NCI-H82 treated with DMSO at 0.1 percent for 48 hours (cell line): ENCODE measurements around the gene DMD.
"Not testable (repeated sequence)": the region's sequence is repeated elsewhere in the genome, so short reads cannot be mapped to it uniquely, and the experiment has no call there.

Experiments
- DNase-seq: peaks from one replicate; lab custom pipeline; 2025; ENCODE audit not compliant: unreplicated experiment; lab: John Stamatoyannopoulos, UW

Gene DMD

DNA sequence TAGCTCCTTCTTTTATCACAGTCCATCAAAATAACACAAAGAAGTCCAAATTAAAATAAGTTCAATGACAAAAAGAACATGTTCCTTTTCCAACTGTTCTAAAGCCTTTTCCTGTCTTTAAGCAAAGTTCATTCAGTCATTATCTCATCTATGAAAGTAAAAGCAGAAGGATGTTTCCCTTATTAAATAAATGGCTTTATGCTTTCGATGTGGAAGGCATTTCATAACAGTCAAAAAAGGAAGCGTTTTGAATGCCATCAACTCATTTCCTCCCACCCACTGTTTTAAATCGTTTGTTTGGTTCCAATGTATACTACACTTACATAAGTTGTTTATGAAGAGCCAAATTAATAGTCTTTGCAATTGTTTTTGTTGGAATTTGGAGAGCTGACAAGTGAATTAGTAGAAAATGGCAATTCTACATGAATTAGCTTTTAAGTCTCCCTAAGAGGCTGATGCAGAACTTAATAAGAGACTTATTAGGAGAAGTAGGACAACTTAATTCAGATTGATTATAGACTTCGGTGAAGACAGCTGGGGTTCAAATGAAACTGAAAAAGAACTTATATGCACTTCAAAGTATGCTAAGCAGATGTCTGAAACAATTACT, 1746.9 kb downstream of the DMD start:
- DNase-seq, result no peak

DNA sequence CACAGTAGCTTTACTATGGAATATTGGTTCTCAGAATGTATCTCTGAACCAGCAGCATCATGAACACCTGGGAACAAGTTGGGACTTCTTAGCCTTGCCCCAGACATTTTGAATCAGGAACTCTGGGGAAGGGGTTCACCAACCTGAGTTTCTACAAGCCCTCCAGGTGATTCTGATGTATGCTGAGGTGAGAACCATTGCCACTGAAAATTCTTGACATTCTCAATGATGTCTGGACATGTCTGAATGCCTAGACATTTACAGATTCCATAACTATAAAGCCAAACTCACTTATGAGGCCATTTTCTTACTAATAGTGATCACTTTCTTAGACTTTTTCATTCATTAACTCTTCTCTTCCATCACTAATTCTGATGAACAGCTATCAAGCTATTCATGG, 1750.1 kb downstream of the DMD start:
- no peak for DNase-seq

DNA sequence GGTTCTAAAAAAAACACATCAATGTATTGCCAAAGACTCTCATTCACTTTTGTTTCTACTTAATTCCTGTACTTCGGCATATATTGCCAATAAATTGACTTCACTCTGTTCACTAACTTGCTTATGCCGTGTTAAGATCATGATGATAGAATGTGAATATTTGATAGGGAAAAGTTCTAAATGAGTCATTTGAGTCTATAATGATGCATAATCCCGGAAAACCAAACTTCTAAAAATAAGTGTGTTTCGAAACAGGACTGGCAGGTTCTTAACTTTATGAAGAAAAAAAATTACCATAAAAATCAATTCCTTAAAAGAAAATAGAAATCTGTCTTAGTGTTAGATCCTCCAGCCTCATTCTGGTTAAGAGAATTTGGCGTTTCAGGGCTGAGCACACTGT, 1752.0 kb downstream of the DMD start:
- DNase-seq, result no peak

DNA sequence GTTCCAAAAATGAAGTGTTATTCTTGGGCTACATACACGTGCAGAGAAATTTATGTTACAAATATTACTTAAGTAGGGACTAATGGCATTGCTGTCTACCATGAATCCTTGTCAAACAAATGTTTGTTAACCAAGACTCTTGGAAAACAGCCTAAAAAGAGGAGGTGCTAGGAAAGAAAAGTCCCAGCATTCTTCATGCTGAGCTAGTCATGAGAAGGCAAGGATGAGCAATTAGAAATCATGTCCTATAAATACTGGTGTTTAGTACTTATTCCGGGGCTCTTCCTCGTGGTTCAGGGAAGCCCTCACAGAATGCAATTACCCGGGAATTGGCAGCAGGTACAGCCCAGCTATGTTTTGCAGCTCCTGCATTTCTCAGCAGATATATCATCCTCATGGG, 1761.4 kb downstream of the DMD start:
- DNase-seq, result no peak

DNA sequence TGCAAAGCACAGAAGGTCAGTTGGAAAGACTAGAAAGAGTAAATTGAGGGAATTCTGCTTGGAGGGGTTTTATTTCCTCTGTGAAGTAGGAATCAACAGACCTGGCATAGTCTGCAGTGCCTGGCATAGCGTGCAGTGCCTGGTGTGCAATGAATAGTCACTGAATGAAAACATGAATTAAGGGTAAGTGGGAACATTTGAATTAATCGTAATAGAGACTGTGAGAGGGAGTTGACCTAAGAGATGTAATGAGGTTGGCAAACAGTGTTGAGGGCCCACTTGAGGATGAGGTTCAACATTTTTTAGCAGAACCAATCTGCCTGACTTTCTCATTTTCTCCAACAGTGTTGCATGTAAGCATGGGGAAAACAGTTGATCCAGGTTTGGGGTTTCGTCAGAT, 1762.3 kb downstream of the DMD start:
- DNase-seq, result no peak

DNA sequence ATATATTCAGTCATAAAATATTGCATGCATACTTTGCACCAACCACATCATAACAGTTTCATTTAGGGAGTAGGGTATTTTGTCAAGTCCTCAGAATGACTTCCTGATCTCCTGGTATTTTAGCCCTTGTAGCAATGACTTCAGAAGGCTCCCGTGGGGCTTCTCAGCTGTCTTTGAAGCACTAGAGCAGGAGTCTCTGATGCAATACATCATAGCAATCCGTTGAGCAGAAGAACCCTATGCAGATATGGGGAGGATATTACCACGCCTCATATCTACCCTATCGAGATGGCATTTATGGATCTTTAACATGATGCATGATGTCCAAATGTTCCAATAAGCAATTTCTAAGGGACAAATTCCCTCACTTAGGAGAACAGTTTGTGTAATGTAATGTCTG, 1765.8 kb downstream of the DMD start:
- no peak for DNase-seq

DNA sequence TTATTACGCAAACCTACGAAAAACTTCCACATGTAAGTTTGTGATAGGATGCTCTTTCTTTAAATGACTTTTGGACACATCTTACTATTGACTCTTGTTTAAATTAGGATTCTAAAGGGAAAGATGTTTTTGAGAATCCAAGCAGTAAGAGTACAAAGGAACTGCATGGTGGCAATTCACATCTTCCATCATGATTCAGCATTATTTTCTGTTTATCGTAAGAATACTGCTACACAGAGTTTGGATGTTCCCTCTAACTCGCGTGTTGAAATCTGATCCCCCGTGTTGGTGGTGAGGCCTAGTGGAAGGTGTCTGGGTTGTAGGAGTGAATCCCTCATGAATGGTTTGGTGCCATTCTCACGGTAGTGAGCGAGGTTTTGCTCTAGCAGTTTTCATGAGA, 1767.7 kb downstream of the DMD start:
- DNase-seq, result no peak

DNA sequence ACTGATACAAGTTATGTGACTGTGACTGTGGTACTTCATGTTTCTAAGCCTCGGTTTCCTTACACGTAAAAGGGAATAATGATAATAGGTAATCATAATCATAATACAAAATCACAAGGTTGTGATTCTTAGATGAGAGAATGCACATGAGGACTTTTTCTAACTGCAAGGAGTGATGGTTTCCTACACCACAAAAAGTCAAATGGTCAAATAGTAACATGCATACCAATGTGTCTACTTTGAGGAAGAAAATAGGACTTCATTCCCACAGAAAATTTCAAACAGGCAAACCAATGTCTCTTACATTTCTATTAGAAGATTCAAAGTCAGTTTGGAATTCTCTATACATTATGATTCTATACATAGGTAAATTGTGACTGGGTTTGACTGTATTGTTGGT, 1770.8 kb downstream of the DMD start:
- no peak for DNase-seq

DNA sequence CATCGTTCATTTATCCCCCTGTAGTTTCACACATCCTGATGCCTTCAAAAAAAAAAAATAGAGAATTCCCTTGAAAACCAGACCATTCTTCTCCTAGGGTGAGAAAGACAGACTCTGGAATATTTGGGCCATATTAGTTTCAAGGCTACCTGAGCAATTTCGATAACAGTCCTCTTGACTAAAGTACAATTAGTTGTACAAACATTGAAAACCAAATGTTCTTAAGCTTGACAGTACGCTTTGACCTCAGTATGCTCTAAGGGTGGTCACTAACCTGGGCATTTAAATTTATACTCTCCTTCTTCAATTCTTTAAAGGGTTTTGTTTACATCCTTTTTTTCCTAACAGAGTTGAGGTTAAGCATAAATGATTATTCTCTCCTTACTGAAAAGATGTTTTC, 1774.9 kb downstream of the DMD start:
- DNase-seq, result no peak

DNA sequence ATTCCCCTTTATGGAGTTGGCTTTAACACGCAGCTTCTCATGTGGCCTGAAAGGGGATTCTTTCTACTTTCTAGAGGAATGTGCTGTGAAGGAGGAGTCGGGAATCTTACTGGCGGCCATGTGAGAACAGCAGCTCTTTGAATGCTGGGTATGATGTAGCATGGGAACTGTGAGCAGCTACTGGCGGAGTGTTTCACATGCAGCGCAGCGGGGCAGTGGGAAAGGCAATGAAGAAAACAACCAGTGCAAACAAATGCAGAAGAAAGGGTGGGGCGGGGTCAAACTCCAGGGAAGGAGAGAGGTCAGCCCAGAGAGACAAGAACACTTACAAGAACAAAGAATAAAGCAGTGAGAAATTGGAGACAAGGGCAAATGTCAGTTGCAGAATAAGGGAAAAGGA, 1775.8 kb downstream of the DMD start:
- no peak for DNase-seq

DNA sequence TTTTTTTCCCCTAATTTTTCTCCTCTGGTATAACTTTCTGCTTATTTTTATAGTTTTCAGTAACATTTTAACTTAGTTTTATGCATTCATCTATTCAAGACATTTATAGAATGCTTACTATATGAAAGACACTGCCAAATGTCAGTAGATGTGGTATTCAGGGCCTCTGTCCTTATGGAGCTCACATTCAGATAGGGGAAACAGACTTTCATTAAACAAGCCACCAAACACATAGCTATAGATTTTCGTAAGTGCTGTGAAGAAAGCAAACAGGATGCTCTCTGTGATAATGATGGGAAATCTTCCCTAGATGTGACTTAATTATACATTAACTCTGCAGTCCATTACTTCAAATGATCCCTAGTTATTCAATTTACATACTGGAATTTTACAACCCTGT, 1777.5 kb downstream of the DMD start:
- no peak for DNase-seq

DNA sequence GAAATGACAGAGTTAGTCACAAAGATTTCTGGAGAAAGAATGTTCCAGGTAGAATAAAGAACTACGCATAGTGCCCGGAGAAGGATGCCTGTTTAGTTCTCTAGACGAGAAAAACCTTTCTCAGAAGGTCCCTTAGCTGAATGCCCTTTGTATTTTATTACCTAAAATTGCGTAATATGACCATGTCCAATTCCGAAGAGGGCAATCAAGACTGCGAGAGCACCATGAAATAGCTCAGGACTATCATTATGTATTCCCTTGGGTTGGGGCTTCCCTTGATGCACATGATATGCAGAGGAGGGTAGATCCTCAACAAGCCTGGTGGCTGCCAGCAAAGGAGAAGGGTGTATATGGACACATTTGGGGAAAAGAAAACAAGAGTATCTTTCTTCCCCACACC, 1781.4 kb downstream of the DMD start:
- no peak for DNase-seq

DNA sequence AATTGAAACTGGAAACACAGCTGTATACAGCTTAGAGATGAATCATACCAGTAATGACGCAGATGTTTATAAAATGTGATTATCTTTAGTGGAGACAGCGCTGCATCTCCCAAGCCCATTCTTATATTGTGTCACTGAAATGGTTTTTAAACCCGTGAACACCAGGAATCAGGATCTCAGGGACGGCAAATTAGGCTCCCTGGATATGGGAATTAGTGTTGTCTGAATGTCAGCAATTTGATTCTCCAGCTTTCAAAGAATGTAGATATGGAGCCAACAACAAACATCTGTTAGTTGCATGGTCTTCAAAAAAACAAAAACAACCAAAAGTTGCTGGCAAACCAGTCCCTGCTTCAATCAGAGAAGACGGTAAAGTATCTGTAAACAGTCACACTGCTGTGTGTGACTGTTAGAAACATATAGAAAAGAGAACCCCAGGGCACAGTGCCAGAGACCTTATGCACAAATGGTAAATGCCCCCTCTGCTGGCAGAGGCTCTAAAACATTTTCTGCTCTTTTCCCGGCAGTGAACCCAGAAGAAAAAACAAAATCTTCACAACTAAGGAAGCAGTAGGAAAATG, 1787.7 kb downstream of the DMD start:
- peak; percentile 30 for DNase-seq

DNA sequence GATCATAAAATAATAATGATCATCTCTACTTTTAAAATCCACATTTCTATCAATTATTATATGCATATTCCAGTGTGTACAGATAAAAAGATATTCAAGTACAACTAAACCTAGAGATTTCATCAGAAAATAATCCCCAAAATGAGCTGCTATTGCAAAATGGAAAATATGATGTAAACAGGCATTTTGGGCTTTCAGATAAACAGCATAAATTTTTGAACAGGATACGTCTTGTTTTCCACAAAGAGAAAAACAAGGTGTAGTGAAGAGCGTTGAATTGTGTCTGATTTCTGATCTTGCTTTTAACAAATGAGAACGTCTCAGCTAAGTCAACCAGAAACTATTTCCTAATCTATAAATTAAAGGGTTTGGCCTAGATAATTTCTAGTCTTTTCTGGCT, 1789.9 kb downstream of the DMD start:
- DNase-seq, result no peak

DNA sequence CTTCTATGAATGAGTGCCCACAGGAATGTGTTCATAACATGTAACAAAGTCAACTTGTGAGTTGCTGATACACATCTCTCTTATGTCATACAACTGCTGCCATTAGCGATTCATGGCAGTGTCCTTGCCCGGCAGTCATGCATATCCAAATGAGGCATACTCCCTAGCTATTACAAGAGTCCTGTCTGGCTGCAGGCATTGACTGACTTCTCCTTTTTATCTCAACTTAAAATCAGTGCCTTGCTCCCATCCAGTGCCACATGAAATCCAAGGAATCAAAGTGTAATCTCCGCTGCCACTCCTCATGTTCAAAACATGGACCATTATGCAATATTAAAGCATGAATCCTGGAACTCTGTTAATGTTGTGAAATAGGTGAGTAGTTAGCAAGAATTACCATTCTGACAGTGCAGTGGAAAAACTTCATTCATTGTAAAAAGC, 1790.6 kb downstream of the DMD start:
- DNase-seq, result no peak

DNA sequence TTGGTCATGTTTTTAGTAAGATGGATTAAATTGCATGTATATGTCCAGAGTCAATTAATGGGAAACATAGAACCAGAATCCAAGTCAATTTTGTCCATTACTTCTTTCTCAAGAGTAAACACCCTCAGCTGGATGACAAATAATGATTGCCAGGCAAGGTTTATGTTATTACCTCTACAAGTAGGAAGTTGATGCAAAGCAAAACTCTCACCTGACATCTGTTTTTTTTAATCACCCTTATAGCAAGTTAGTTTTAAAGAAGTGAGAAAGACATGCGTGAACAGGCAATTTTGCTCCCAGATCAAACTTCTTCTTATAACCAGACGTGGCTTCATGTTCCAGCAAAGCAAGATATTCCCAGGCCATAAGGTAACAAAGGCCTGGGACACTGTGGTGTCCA, 1791.0 kb downstream of the DMD start:
- no peak for DNase-seq

DNA sequence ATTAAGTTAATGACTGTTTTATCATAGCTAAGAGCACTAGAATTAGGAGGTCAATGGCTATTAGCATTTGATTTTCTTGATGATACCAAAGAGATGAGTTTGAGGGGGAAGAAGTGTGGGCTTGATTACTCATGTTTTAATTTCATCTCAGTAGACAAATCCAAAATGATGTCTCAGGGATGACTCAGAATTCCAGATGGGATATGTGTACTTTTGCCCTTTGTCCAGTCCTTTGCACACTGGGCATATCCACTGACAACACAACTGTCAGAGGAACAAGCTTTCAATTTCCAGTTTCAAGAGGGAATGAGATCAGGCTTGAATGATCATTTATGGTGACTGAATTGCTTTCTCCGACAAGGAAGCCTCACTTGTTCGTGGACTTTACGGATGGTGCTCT, 1814.2 kb downstream of the DMD start:
- DNase-seq, result no peak

DNA sequence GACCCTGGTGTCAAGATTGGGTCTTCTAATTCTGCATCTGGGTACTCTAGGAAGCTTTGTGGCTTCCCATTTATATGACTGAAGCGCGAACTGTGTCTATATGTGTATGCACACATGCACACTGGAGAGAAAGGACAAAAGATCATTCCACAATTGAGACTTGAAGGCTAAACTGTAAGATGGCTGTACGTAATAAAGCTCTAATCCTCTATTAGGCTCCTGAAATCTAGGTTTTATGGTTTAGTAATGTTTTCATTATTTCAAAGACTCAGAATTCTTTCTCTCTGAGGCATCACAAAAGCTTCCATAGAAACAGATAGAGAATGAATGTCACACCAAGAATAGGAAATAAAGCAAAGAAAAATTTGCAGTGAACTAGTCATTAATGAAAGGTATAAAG, 1818.8 kb downstream of the DMD start:
- no peak for DNase-seq

DNA sequence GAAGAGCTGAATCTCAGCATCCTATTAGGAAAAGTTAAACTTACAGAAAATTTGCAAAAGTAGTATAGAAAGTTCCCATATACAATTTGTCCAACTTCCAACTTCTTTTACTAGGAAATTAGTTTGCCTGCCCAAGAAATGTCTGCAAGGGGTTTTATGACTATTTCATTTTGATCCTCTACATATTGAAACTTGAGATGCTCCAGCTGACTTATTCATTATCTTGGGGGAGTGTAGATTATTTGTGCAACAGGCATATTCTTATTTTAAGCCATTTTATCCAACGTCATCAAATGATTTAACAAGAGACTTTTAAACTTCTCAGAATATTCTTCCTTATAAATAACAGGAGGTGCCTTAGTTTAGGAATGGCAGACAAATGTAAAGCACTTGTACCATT, 1822.4 kb downstream of the DMD start:
- DNase-seq, result no peak

DNA sequence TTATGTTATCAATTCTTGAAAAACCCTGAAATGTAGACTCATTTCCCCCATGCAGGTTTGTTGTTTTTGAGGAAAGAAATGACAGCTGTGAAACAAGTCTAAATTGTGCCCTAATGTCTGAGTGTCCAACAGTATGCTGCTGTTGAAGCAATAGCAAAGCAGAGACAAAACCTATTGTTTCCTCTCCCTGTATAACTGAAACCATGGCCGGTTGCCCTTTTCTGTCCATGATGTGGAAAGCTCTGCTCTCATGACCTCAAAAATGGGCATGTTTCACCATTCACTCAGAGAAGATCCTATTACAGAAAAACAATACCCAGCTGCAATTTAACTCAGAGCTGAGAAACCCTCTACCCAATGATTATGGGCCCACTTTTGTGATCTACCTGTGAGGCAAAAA, 1826.9 kb downstream of the DMD start:
- DNase-seq, result no peak

DNA sequence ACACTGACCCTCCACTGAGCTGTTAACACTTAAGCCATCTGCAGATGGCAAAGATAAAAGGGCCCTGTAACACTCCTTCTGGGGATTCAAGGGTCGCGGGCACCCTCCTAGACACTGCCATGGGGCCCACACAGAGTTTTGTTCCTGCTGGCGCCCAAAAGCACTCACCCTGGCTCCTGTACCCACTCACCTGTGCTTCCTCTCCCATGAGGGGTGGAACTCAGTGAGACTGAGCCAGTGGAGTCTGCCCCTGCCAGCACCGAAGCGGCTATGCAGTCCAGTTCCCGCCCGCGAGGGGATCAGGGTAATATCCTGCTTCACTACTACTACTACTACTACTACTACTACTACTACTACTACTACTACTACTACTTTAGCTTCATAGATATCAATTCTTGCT, 1827.4 kb downstream of the DMD start:
- no peak for DNase-seq

DNA sequence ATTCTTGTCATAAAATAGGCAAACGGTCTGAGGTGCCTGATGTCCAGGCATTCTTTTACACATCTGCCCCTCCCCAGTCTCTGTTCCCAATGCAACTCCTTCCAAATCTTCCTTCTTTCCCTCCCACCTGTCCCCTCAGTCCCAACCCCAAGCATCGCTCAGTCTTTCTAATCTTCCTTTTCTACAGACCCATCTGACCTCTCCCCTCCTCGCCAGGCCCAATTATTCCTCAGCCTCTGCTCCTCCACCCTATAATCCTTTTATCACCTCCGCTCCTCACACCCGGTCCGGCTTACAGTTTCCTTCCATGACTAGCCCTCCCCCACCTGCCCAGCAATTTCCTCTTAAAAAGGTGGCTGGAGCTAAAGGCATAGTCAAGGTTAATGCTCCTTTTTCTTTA, 1832.4 kb downstream of the DMD start:
- DNase-seq, result peak; percentile 62

DNA sequence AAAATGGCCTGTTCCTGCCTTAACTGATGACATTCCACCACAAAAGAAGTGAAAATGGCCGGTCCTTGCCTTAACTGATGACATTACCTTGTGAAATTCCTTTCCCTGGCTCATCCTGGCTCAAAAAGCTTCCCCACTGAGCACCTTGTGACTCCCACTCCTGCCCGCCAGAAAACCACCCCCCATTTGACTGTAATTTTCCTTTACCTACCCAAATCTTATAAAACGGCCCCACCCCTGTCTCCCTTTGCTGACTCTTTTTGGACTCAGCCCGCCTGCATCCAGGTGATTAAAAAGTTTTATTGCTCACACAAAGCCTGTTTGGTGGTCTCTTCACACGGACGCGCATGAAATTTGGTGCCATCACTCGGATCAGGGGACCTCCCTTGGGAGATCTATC, 1833.5 kb downstream of the DMD start:
- DNase-seq, result not testable (repeated sequence)
